BJ (cell line): ENCODE data around the gene NHSL2. TPM values are rescaled to one million over a fixed set of nuclear protein-coding genes. Genes with fewer than 3 reads are reported as not detected.

Source experiments
- CTCF ChIA-PET: fragments of 350-600 bp; formaldehyde crosslinking; extraction: SDS; loops from one replicate; lab custom pipeline; 2021; ENCODE audit warnings: antibody characterized with exemption, inconsistent platforms; lab: Yijun Ruan, JAX
- POLR2A ChIA-PET: fragments of 300-600 bp; sonication (Branson Sonifier 250); formaldehyde crosslinking; extraction: SDS; loops from one replicate; lab custom pipeline; 2021; ENCODE audit warnings: antibody characterized with exemption; lab: Charles Lee
- DNase-seq: peaks from one replicate; pipeline ENCODE4 v3.0.0-alpha.2; 2011; ENCODE audit warnings: low read depth
- H3K27me3 ChIP-seq: 2 replicates; pipeline ENCODE4 v1.6.0; 2011; ENCODE audit warnings: low read length; ENCODE audit not compliant: control insufficient read depth, insufficient read depth
- H3K36me3 ChIP-seq: 2 replicates; pipeline ENCODE4 v1.5.1; 2011; ENCODE audit warnings: low read length; ENCODE audit not compliant: control insufficient read depth, insufficient read depth
- H3K4me3 ChIP-seq: 2 replicates; pipeline ENCODE4 v1.5.1; 2011; ENCODE audit warnings: low read depth, mild to moderate bottlenecking, control low read depth, low read length
- CTCF ChIP-seq: IDR thresholded peaks from 2 replicates; pipeline ENCODE4 v1.5.1; 2011; ENCODE audit warnings: low read depth, mild to moderate bottlenecking, control low read depth, inconsistent platforms, low read length, moderate library complexity; ENCODE audit not compliant: insufficient read depth
- polyA plus RNA-seq: library from polyadenylated mRNA; depleted of rRNA; stranded (reverse); fragments of >200 nt; gene quantifications from 2 replicates; pipeline ENCODE4 v1.2.3, GENCODE V29; 2011

Gene NHSL2
- polyA plus RNA-seq, 1 experiment = 7.9 TPM

GRCh38 chrX:72041176-72041575 lies 130.5 kb downstream of the NHSL2 start:
- no peaks in the 10 kb centered on the region for H3K27me3 ChIP-seq
- no peak for TF ChIP-seq CTCF
- DNase-seq = no peak
- CTCF ChIA-PET = interaction anchor here (1.4 to 1.5 kb wide), 2 partner anchors 11 kb away, joined by 4 read pairs; no protein-coding TSS in a partner anchor
- POLR2A ChIA-PET = no interaction called here
- no peak overlapping the region for H3K4me3 ChIP-seq
- no peaks in the 10 kb centered on the region for H3K36me3 ChIP-seq

DNA sequence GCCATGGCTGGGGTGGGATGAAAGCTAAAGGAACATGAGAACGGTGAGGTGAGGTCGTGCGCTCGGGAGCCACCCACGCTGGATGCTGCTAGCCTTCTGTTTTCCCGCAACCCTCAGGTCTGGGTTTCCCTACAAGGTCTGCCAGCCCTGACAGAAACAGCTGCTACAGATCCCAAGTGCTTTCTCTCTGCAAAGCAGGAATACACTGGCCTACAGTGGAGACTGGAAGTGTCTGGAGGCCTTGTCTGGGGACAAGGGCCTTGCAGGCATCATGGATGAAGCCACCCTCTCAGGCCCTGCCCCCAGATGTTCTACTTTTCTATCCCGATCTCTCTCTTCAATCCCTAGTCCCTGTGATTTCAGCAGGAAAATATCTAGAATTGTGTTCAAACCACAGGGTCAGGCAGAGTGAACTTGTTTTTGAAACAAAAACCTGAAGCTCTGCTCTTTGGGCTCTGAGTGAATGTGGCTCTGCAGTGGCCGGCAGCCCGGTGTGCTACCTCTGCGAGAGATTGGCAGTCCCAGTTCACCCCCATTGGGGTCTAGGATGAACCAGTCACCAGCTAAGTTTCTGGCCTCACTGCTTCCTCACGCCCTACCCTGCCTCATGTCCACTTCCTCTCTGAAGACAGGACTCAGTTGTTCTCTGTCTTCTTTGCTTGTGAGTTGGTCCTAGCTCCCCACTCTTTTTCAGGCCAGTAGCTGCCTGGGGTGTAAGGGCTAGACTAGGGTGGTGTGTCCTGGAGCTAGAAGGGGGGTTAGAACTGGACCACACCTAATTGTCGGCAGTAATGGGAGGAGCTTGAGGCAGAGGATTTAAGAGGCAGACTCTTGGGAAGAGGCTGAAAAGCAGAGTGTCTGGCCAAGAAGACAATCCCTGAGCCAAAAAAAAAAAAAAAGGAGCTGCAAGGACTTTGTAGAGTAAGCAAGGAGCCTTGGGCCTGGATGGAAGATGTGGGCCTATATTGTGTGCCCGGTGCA lies 131.5 kb downstream of the NHSL2 start:
- TF ChIP-seq CTCF = no peak
- POLR2A ChIA-PET = interaction anchor here (0.5 kb wide), 1 partner anchor 229 kb away, joined by 9 read pairs; no protein-coding TSS in a partner anchor
- Histone ChIP-seq H3K27me3 (no peaks in the 10 kb centered on the region), H3K36me3 (no peaks in the 10 kb centered on the region), H3K4me3 (no peak overlapping the region)
- CTCF ChIA-PET = interaction anchor here (1.3 to 1.5 kb wide), 2 partner anchors 10 to 89 kb away, joined by 3 to 4 read pairs; partner anchors contain the start of gene RTL5
- DNase-seq = no peak

DNA sequence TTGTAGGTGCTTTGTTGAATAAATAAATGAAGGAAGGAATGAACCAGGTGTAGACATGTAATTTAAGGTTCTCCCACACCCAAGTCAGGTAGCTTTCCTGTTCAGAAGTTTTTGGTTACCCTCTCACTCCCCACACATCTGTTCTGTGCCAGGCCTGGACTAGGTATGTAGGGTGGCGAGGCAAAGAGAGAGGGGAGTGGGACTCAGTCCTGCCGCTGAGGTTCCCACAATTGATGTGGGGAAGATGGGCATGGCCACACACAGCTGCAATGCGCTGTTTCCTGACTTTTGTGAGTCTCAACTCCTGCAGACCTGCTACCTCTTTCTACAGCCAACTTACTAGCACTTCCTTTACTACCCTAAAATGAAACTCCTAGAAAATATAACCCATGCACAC lies 132.2 kb downstream of the NHSL2 start:
- CTCF ChIA-PET = interaction anchor here (1.3 kb wide), 1 partner anchor 89 kb away, joined by 3 read pairs; the partner anchor contains the start of gene RTL5
- Histone ChIP-seq H3K4me3 (no peak overlapping the region), H3K36me3 (no peaks in the 10 kb centered on the region), H3K27me3 (no peaks in the 10 kb centered on the region)
- POLR2A ChIA-PET = interaction anchor here (0.5 kb wide), 1 partner anchor 228 kb away, joined by 9 read pairs; no protein-coding TSS in a partner anchor
- no peak for TF ChIP-seq CTCF
- no peak for DNase-seq

DNA sequence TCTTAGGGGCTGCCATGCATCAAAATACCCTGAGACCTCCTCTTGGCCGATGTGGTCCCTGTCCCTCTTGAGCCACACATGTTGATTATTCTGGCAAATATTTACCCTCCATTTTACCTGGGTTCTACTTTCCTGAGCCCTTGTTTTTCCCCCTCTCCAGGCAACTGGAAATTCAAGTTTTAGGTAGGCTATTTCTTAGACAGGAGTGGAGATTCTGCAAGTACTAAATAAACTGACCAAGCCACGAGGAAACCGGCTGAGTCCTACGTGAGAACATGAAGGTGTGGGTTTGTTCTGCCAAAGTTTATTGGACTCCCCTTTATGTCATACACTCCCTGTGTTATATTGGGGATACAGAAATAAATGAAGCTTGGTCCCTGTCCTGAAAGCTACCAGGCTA lies 133.0 kb downstream of the NHSL2 start:
- H3K4me3 ChIP-seq = no peak overlapping the region
- CTCF ChIA-PET = interaction anchor here (0.7 kb wide), 1 partner anchor 22 kb away, joined by 3 read pairs; no protein-coding TSS in a partner anchor
- no peak for DNase-seq
- POLR2A ChIA-PET = no interaction called here
- TF ChIP-seq CTCF = no peak
- no peaks in the 10 kb centered on the region for H3K27me3 ChIP-seq
- H3K36me3 ChIP-seq = no peaks in the 10 kb centered on the region

- no peak for DNase-seq
- ChIA-PET CTCF (no interaction called here), POLR2A (no interaction called here)
- Histone ChIP-seq H3K4me3 (no peak overlapping the region), H3K27me3 (no peaks in the 10 kb centered on the region), H3K36me3 (no peaks in the 10 kb centered on the region)
- TF ChIP-seq CTCF = no peak
These were observed 134.5 kb downstream of the NHSL2 start for GRCh38 chrX:72045141-72045540.
